SK-N-MC (cell line): ENCODE measurements around the gene MAGI2.

ENCODE experiments used
- EZH2 ChIP-seq: fragments of 200-600 bp; sonication (generic); IDR thresholded peaks from one replicate; pipeline ENCODE4 v1.6.1; 2017; ENCODE audit warnings: antibody characterized with exemption
- POLR2AphosphoS5 ChIP-seq: IDR thresholded peaks from 2 replicates; pipeline ENCODE4 v1.6.1; 2012; ENCODE audit warnings: mild to moderate bottlenecking, low read depth, low read length, borderline replicate concordance

GRCh38 chr7:78407031-78407430 is 1046.4 kb downstream of the MAGI2 start:
- TF ChIP-seq EZH2: no peak
- TF ChIP-seq POLR2AphosphoS5: no peak
